SK-N-MC (cell line): ENCODE measurements around the gene ANK3.

Experiments
- EZH2 ChIP-seq: fragments of 200-600 bp; sonication (generic); IDR thresholded peaks from one replicate; pipeline ENCODE4 v1.6.1; 2017; ENCODE audit warnings: antibody characterized with exemption
- POLR2AphosphoS5 ChIP-seq: IDR thresholded peaks from 2 replicates; pipeline ENCODE4 v1.6.1; 2012; ENCODE audit warnings: mild to moderate bottlenecking, low read depth, low read length, borderline replicate concordance

- TF ChIP-seq POLR2AphosphoS5 (no peak), EZH2 (no peak)
These were observed 212.8 kb downstream of the ANK3 start for GRCh38 chr10:60176925-60177324.
